Fibroblast of upper back skin (primary cell): ENCODE results near the gene CRYBB2.
"Not testable (repeated sequence)": the region's sequence is repeated elsewhere in the genome, so short reads cannot be mapped to it uniquely, and the experiment has no call there.

Experiments used
- DNase-seq: peaks from one replicate; pipeline ENCODE4 v3.0.0-alpha.2; 2013

Gene CRYBB2

GRCh38 chr22:25236417-25236816 lies 17.0 kb downstream of the CRYBB2 start:
- no peak for DNase-seq

DNA sequence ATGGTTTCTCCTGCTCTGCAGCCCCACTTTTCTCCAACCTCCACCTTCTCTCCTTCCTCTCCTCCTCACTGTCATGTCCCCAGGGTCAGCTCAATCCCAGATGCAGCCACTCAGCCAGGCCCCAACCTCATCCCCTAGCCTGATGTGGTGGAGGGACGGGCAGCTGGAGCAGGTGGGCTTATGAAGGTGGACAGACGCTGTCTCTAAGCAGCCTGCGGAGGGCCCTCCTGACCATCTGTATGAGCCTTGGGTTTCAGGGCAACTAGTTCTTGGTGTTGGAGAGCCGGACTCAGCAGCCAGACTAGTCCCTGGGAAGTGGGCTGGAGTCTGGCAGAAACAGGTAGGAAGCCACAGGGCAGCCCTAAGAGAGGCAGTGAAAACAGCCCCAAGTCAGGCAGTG lies 18.1 kb downstream of the CRYBB2 start:
- DNase-seq = no peak

- DNase-seq = not testable (repeated sequence)
These were observed 18.6 kb downstream of the CRYBB2 start for GRCh38 chr22:25238058-25238457.

DNA sequence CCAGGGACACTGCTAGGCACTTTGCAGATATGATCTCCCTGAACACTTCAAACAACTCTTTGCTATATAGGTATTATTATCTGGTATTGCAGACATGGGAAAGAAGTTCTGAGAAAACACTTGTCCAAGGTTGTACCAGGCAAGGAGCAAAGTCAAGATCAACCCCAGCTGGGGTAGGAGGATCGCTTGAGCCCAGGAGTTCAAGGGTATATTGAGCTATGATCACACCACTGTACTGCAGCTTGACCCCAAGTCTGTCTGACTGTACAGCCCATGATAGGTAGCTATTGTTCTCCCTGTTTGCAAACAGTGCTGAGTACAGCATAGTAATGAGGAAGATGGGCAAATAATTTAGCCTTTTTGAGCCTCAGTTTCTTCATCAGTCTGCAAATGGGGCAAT lies 35.7 kb downstream of the CRYBB2 start:
- not testable (repeated sequence) for DNase-seq

DNA sequence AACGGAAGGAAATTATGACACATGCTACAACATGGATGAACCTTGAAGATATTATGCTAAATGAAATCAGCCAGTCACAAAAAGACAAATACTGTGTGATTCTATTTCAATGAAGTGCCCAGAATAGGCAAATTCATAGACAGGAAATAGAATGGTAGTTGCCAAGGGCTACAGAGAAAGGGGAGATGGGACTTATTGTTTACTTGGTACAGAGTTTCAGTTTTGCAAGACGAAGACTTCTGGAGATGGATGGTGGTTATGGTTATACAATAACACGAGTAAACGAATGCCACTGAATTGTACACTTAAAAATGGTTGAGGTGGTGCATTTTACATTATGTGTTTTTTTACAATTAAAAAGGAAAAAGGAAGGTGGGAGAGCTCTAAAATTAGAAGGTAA lies 48.1 kb downstream of the CRYBB2 start:
- not testable (repeated sequence) for DNase-seq

GRCh38 chr22:25268902-25269301 lies 49.5 kb downstream of the CRYBB2 start:
- DNase-seq = not testable (repeated sequence)

DNA sequence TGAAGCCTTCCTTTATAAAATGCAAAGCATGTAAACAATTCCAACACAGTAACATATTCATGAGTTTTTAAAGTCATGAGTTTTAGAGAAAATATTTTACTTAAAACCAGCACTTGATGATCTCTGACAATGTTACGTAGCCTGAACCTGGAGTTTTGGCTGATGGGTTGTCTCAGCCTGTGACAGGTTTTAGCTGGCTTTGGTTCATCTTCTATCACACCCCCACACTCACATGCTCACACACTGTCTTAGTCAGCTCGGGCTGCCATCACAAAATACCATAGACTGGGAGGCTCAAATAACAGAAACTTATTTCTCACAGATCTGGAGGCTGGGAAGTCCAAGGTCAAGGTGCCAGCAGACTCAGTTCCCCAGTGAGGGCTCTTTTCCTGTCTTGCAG lies 50.6 kb downstream of the CRYBB2 start:
- DNase-seq = not testable (repeated sequence)

DNA sequence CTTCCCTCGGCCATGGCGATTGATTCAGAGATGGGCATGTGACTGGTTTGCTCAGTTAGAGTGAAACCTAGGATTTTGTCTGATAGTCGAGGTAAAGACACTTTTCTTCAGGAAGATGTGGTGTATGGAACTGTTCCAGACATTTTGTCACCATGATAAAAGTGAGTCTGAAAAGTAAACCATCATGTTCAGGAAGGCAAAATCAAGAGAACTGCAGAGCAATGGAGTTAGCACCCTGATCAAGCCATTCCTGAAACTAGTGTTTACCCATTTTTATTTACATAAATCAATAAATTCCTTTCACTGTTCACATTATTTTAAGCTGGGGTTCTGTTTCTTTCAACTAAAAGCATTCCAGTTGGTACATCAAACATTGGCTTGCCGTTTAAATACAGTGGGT lies 53.8 kb downstream of the CRYBB2 start:
- not testable (repeated sequence) for DNase-seq

DNA sequence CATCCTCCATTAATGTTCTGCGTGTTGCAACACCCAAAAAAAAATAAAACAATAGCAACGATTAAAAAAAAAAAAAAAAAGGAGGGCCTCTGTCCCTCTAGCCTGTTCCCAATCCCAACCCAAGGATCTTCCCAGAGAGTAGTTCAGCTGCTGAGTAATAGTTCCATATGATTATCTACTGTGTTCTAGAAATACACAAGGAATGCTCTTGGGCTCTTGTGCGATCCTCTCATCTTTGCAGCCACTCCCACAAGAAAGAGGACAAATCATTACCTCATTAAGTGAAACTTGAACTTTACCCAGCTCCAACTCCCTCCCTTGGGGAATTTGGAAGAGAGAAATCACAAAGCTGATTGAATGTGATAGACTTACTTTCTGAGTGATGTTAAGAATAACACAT lies 54.5 kb downstream of the CRYBB2 start:
- DNase-seq = not testable (repeated sequence)

- not testable (repeated sequence) for DNase-seq
These were observed 60.7 kb downstream of the CRYBB2 start for GRCh38 chr22:25280118-25280517.
